HCT116 (cell line): Measurements from ENCODE around the gene GIGYF1. TPM values are rescaled to one million over a fixed set of nuclear protein-coding genes. Genes with fewer than 3 reads are reported as not detected.

Experiments
- ATAC-seq: fragments of 200-7000 bp; cut with Tn5 transposase; 2 replicates; pipeline ENCODE4 v1.9.1; 2020; ENCODE audit warnings: mild to moderate bottlenecking, moderate library complexity
- BruUV-seq: library from RNA; stranded (reverse); fragments of 400-500 nt; replicated peaks from 2 replicates; lab custom pipeline; 2021; lab: Mats Ljungman, UMichigan
- CTCF ChIA-PET: fragments of 300-600 bp; sonication (Branson Sonifier 250); formaldehyde crosslinking; loops from one replicate; lab custom pipeline; 2021; ENCODE audit warnings: antibody characterized with exemption; lab: Charles Lee
- POLR2A ChIA-PET: fragments of 300-600, 350-600 bp; sonication (Branson Sonifier 250); formaldehyde crosslinking; loops from one replicate; lab custom pipeline; 2021; ENCODE audit warnings: antibody characterized with exemption; lab: Charles Lee
- RAD21 ChIA-PET, 2 experiments: fragments of 300-600 bp; sonication (Branson Sonifier 250); formaldehyde crosslinking; loops; one replicate each; lab custom pipeline; 2023; ENCODE audit warnings: low total read pairs in 2 of 2; ENCODE audit not compliant: uncharacterized antibody in 2 of 2, unreplicated experiment in 2 of 2, low non-redundant PET in 1 of 2; lab: Charles Lee
- DNase-seq: peaks from one replicate; pipeline ENCODE4 v3.0.0-alpha.2; 2010; ENCODE audit warnings: low read depth, low spot score
- H2AFZ ChIP-seq: fragments of 200-600 bp; shearing (Covaris generic), sonication (generic); 2 replicates; pipeline ENCODE4 v1.6.1; 2017; ENCODE audit warnings: low read depth, mixed run types, mixed read lengths, antibody characterized with exemption, low read length; ENCODE audit not compliant: poor library complexity, severe bottlenecking
- H3K27ac ChIP-seq: 2 replicates; pipeline ENCODE4 v1.5.1; 2012; ENCODE audit warnings: low read depth, low read length
- H3K27me3 ChIP-seq: fragments of 200-600 bp; sonication (generic); 2 replicates; pipeline ENCODE4 v1.6.1; 2016; ENCODE audit warnings: mixed run types, low read length, mixed read lengths; ENCODE audit not compliant: insufficient read depth
- H3K36me3 ChIP-seq, 2 experiments: fragments of 200-500 bp in 1 of 2; fragments of 200-600 bp in 1 of 2; sonication (Bioruptor generic) in 1 of 2; sonication (generic) in 1 of 2; 2 replicates each; pipeline versions ENCODE4 v1.5.1 to v1.6.1; 2014 to 2016; ENCODE audit warnings: low read length in 2 of 2, inconsistent platforms in 1 of 2, mixed read lengths in 1 of 2, mixed run types in 1 of 2; ENCODE audit not compliant: insufficient read depth in 2 of 2, control insufficient read depth in 1 of 2
- H3K4me1 ChIP-seq, 2 experiments: fragments of 200-600 bp in 1 of 2; sonication (generic) in 1 of 2; 2 replicates each; pipeline versions ENCODE4 v1.5.1 to v1.6.1; 2012 to 2017; ENCODE audit warnings: low read length in 2 of 2, inconsistent platforms in 1 of 2, mild to moderate bottlenecking in 1 of 2, mixed read lengths in 1 of 2, mixed run types in 1 of 2, moderate library complexity in 1 of 2; ENCODE audit not compliant: insufficient read depth in 2 of 2, control insufficient read depth in 1 of 2
- H3K4me2 ChIP-seq: fragments of 200-600 bp; sonication (generic); 2 replicates; pipeline ENCODE4 v1.6.1; 2017; ENCODE audit warnings: mixed run types, low read length, mixed read lengths
- H3K4me3 ChIP-seq, 2 experiments: fragments of 200-600 bp in 1 of 2; sonication (generic) in 1 of 2; replicated peaks in 1 of 2; 2 replicates each; pipeline ENCODE4 v1.5.1; 2011 to 2016; ENCODE audit warnings: low read length in 2 of 2, control low read depth in 1 of 2, low read depth in 1 of 2, mild to moderate bottlenecking in 1 of 2, mixed read lengths in 1 of 2, mixed run types in 1 of 2
- H3K79me2 ChIP-seq: fragments of 200-600 bp; sonication (generic); 2 replicates; pipeline ENCODE4 v1.6.1; 2017; ENCODE audit warnings: mild to moderate bottlenecking, mixed run types, low read length, moderate library complexity, mixed read lengths; ENCODE audit not compliant: insufficient read depth
- H3K9ac ChIP-seq: fragments of 200-600 bp; sonication (generic); 2 replicates; pipeline ENCODE4 v1.6.1; 2016; ENCODE audit warnings: low read length, mixed read lengths
- H3K9me2 ChIP-seq: fragments of 200-600 bp; sonication (generic), shearing (Covaris generic); 2 replicates; pipeline ENCODE4 v1.6.1; 2017; ENCODE audit warnings: mixed run types, mild to moderate bottlenecking, moderate library complexity; ENCODE audit not compliant: insufficient read depth
- H3K9me3 ChIP-seq, 2 experiments: fragments of 200-500 bp in 1 of 2; fragments of 200-600 bp in 1 of 2; sonication (Bioruptor generic) in 1 of 2; sonication (generic) in 1 of 2; 2 replicates each; pipeline ENCODE4 v1.6.1; 2014 to 2017; ENCODE audit warnings: low read length in 2 of 2, mixed read lengths in 2 of 2, inconsistent platforms in 1 of 2, low read depth in 1 of 2, mild to moderate bottlenecking in 1 of 2, mixed run types in 1 of 2, moderate library complexity in 1 of 2; ENCODE audit not compliant: control insufficient read depth in 1 of 2, insufficient read depth in 1 of 2
- H4K20me1 ChIP-seq: fragments of 200-600 bp; sonication (generic), shearing (Covaris generic); 2 replicates; pipeline ENCODE4 v1.6.1; 2017; ENCODE audit warnings: mixed run types, mild to moderate bottlenecking, moderate library complexity; ENCODE audit not compliant: insufficient read depth
- CBX3 ChIP-seq: IDR thresholded peaks from 2 replicates; pipeline ENCODE4 v1.6.1; 2012; ENCODE audit warnings: low read depth
- CEBPB ChIP-seq: IDR thresholded peaks from 2 replicates; pipeline ENCODE4 v1.6.1; 2012; ENCODE audit warnings: low read depth
- ELF1 ChIP-seq: IDR thresholded peaks from 2 replicates; pipeline ENCODE4 v1.6.1; 2012; ENCODE audit warnings: low read depth, borderline replicate concordance
- EZH2 ChIP-seq: fragments of 200-600 bp; sonication (generic); IDR thresholded peaks from 2 replicates; pipeline ENCODE4 v1.6.1; 2017; ENCODE audit warnings: antibody characterized with exemption, mixed run types
- FOSL1 ChIP-seq: IDR thresholded peaks from 2 replicates; pipeline ENCODE4 v1.6.1; 2012; ENCODE audit warnings: low read depth
- POLR2A ChIP-seq: IDR thresholded peaks from 2 replicates; pipeline ENCODE4 v1.7.0; 2011; ENCODE audit warnings: borderline replicate concordance; ENCODE audit not compliant: insufficient read depth, insufficient read length; ENCODE audit errors: extremely low read depth
- RAD21 ChIP-seq: IDR thresholded peaks from 2 replicates; pipeline ENCODE4 v1.6.1; 2012; ENCODE audit warnings: low read depth, mild to moderate bottlenecking
- SP1 ChIP-seq: IDR thresholded peaks from 2 replicates; pipeline ENCODE4 v1.6.1; 2012; ENCODE audit warnings: low read depth
- ZFX ChIP-seq: fragments of 450-650 bp; IDR thresholded peaks from 2 replicates; pipeline ENCODE4 v1.6.1; 2017
- intact Hi-C: fragments of 100-400 bp; cut with micrococcal nuclease; formaldehyde crosslinking; loops from 2 replicates; pipeline ENCODE4 v1.10.0; 2022
- total RNA-seq: library from RNA; stranded (reverse); gene quantifications from one replicate; pipeline ENCODE4 v1.2.1, GENCODE V29; 2021; ENCODE audit not compliant: unreplicated experiment
- TF ChIP-seq, protein P1 (sequence below): IDR thresholded peaks from 2 replicates; pipeline ENCODE4 v1.6.1; 2011; ENCODE audit warnings: mild to moderate bottlenecking, low read length, moderate library complexity; ENCODE audit not compliant: insufficient replicate concordance; ENCODE audit errors: extremely low read depth
- TF ChIP-seq, protein P2 (sequence below): IDR thresholded peaks from 2 replicates; pipeline ENCODE4 v1.6.1; 2012; ENCODE audit warnings: low read depth

GIGYF1 gene
- total RNA-seq, 1 experiment from 2014 or later: 59.7 TPM

DNA sequence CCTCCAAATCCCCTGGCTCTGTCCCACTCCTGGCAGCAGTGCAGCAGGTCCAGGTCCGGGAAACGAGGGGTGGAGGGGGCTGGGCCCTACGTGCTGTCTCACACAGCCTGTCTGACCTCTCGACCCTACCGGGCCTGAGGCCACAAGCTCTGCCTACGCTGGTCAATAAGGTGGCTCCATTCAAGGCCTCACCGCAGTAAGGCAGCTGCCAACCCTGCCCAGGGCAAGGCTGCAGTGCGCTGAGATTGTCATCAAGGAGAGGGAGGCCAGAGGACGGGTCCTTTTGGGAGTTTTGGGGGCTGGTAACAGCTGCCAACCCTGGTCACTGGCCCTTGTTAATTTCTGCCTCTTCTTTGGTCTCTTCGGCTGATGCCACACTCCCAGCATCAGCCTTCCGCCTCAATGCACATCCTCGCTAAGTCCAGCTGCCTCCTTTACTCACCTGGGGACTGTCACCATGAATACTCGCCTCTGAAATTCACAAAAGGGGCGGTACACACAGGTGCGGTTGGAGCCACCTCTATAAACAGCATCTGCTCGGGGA lies 29.8 kb upstream of the GIGYF1 start:
- Histone ChIP-seq H3K27me3 (no peaks in the 10 kb centered on the region), H3K79me2 (no peaks in the 10 kb centered on the region), H3K9me2 (no peaks in the 10 kb centered on the region), H3K36me3 (no peaks in the 10 kb centered on the region), H3K4me3 (no peak overlapping the region), H3K4me2 (no peak overlapping the region), H3K9ac (no peak overlapping the region), H3K9me3 (no peaks in the 10 kb centered on the region), H2AFZ (no peak overlapping the region), H3K27ac (no peak overlapping the region), H4K20me1 (no peaks in the 10 kb centered on the region), H3K4me1 (peaks cover 9 to 17% of the 10 kb centered on the region in 2 experiments; a peak in 3 of 4 replicates)
- ChIA-PET CTCF (interaction anchor here (0.7 kb wide), 1 partner anchor 18 kb away, joined by 3 read pairs; the partner anchor contains the start of gene POP7), RAD21 (no interaction called here), POLR2A (no interaction called here)
- no peak for TF ChIP-seq SP1
- no peak for TF ChIP-seq EZH2
- TF ChIP-seq ELF1: no peak
- no TSS peak for BruUV-seq
- DNase-seq (no peak), ATAC-seq (no peak)
- intact Hi-C loops: no loop called here

DNA sequence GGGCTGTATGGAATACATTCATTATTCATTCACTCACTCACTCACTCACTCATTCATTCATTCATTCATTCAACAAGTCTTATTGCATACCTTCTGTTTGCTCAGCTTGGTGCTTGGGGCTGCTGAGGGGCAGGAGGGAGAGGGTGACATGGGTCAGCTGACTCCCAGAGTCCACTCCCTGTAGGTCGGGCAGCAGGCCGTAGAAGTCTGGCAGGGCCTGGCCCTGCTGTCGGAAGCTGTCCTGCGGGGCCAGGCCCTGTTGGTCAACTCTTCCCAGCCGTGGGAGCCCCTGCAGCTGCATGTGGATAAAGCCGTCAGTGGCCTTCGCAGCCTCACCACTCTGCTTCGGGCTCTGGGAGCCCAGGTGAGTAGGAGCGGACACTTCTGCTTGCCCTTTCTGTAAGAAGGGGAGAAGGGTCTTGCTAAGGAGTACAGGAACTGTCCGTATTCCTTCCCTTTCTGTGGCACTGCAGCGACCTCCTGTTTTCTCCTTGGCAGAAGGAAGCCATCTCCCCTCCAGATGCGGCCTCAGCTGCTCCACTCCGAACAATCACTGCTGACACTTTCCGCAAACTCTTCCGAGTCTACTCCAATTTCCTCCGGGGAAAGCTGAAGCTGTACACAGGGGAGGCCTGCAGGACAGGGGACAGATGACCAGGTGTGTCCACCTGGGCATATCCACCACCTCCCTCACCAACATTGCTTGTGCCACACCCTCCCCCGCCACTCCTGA lies 28.6 kb upstream of the GIGYF1 start:
- Histone ChIP-seq H3K4me2 (no peak overlapping the region), H3K79me2 (no peaks in the 10 kb centered on the region), H3K27ac (no peak overlapping the region), H3K9me2 (no peaks in the 10 kb centered on the region), H3K4me1 (peaks cover 9 to 17% of the 10 kb centered on the region in 2 experiments; a peak in 3 of 4 replicates), H4K20me1 (no peaks in the 10 kb centered on the region), H3K4me3 (no peak overlapping the region), H2AFZ (no peak overlapping the region), H3K27me3 (no peaks in the 10 kb centered on the region), H3K9ac (no peak overlapping the region), H3K36me3 (no peaks in the 10 kb centered on the region), H3K9me3 (peaks cover 0 to 3% of the 10 kb centered on the region in 2 experiments; a peak in 1 of 4 replicates)
- intact Hi-C loops: no loop called here
- RAD21 ChIA-PET: no interaction called here
- ATAC-seq (no peak), DNase-seq (no peak)
- BruUV-seq: no TSS peak
- TF ChIP-seq EZH2 (no peak), FOSL1 (no peak), RAD21 (no peak), ZFX (no peak), CEBPB (no peak), CBX3 (no peak), POLR2A (no peak)
- TF ChIP-seq, protein P1, sequence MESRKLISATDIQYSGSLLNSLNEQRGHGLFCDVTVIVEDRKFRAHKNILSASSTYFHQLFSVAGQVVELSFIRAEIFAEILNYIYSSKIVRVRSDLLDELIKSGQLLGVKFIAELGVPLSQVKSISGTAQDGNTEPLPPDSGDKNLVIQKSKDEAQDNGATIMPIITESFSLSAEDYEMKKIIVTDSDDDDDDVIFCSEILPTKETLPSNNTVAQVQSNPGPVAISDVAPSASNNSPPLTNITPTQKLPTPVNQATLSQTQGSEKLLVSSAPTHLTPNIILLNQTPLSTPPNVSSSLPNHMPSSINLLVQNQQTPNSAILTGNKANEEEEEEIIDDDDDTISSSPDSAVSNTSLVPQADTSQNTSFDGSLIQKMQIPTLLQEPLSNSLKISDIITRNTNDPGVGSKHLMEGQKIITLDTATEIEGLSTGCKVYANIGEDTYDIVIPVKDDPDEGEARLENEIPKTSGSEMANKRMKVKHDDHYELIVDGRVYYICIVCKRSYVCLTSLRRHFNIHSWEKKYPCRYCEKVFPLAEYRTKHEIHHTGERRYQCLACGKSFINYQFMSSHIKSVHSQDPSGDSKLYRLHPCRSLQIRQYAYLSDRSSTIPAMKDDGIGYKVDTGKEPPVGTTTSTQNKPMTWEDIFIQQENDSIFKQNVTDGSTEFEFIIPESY: no peak
- TF ChIP-seq, protein P2, sequence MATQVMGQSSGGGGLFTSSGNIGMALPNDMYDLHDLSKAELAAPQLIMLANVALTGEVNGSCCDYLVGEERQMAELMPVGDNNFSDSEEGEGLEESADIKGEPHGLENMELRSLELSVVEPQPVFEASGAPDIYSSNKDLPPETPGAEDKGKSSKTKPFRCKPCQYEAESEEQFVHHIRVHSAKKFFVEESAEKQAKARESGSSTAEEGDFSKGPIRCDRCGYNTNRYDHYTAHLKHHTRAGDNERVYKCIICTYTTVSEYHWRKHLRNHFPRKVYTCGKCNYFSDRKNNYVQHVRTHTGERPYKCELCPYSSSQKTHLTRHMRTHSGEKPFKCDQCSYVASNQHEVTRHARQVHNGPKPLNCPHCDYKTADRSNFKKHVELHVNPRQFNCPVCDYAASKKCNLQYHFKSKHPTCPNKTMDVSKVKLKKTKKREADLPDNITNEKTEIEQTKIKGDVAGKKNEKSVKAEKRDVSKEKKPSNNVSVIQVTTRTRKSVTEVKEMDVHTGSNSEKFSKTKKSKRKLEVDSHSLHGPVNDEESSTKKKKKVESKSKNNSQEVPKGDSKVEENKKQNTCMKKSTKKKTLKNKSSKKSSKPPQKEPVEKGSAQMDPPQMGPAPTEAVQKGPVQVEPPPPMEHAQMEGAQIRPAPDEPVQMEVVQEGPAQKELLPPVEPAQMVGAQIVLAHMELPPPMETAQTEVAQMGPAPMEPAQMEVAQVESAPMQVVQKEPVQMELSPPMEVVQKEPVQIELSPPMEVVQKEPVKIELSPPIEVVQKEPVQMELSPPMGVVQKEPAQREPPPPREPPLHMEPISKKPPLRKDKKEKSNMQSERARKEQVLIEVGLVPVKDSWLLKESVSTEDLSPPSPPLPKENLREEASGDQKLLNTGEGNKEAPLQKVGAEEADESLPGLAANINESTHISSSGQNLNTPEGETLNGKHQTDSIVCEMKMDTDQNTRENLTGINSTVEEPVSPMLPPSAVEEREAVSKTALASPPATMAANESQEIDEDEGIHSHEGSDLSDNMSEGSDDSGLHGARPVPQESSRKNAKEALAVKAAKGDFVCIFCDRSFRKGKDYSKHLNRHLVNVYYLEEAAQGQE: no peak
- POLR2A ChIA-PET: no interaction called here
- CTCF ChIA-PET: interaction anchor here (2.4 kb wide), 1 partner anchor 17 kb away, joined by 11 read pairs; the partner anchor contains the start of gene POP7
